ENCODE measurements around the gene PSMB3.
"Not testable (repeated sequence)": the region's sequence is repeated elsewhere in the genome, so short reads cannot be mapped to it uniquely, and the experiment has no call there.

PSMB3 gene

GRCh38 chr17:38749223-38750043, 3.1 kb upstream of the PSMB3 start:
- no peak for DNase-seq (ENCODE audit: low spot score)

DNA sequence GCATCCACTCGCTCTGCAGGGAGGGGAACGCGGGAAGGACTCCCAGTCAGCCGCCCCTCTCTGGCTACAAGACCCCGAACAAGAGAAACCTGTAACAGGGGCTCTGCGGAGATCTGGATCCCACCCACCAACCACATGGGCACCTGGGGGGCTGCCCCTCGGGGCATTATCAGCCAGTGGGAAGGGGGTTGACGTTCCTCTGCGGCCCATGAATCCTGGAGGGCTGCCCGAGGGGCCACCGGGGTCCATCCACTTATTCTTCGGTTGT, 2.6 kb upstream of the PSMB3 start:
- no peak for DNase-seq (ENCODE audit: low spot score)

- DNase-seq (ENCODE audit: low spot score): no peak
Observed at GRCh38 chr17:38750312-38751121, 2.0 kb upstream of the PSMB3 start.

DNA sequence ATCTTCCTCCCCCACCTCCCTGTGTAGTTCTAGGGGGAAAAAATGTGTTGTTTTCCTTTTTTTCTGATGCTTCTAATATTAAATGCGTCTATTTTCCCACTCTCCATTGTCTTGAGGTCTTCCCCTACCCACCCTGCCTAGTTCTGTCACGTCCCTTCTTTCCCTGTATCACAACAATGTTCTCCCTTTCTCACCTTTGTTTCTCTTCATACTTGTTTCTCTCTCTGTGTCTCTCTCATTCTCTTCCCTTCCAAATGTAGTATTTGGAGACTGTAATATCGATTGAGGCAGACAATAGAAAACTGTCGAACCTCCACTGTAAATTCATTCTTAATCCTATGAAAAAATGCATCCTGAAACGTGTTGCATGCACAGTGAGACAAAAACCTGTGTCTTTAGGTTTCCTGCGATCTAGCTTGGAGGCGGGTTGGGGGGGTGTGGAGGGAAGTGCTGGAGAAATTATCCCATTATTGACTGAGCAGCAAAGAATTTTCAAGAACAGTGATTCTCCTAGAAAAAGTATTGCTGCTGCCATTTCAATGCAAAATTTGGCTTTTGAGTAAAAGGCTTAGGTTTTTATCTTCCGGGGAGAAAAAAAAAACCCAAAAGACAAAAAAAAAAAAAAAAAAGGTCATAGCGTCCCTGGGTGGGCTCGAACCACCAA, 1.3 kb upstream of the PSMB3 start:
- no peak for DNase-seq (ENCODE audit: low spot score)

DNA sequence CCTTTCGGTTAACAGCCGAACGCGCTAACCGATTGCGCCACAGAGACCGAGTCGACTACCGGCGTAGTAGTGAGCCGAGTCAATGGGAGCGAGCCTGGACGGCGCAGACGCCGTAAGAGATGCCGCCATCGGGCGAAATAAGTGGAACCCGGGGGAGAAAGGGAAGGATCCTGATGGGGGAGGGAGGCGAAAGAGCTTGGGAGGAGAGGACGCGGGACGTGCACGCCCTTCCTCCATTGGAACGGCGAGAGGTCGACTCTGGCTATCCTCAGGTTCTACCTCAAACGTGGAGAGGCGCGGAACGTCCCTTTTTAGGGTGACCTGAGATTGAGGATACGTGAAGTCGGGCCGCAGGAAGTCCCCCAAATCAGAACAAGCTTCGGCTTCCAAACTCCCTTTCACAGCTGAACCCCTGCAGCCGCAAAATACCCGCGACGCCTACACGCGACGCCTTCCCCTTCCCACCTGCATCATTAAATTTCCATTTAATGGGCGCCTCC, 683 bp upstream of the PSMB3 start:
- DNase-seq (ENCODE audit: low spot score): peak; percentile 86

DNA sequence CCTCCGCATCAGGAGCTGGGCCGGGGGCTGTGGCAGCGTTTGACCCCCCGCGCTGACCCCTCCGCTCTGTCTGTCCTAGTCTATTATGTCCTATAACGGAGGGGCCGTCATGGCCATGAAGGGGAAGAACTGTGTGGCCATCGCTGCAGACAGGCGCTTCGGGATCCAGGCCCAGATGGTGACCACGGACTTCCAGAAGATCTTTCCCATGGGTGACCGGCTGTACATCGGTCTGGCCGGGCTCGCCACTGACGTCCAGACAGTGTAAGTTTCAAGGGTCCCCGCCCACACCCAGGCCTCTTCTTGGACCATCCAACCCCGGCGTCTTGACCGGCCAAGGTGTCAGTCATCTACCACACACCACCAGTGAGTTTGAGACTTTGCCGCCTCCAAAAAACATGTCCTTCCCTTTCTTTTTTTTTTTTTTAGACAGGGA, 548 bp downstream of the PSMB3 start:
- no peak for DNase-seq (ENCODE audit: low spot score)

GRCh38 chr17:38761612-38762011, 9.1 kb downstream of the PSMB3 start:
- peak; percentile 79 for DNase-seq (ENCODE audit: low spot score)

- no peak for DNase-seq (ENCODE audit: low spot score)
Observed at GRCh38 chr17:38762231-38762630, 9.7 kb downstream of the PSMB3 start.

DNA sequence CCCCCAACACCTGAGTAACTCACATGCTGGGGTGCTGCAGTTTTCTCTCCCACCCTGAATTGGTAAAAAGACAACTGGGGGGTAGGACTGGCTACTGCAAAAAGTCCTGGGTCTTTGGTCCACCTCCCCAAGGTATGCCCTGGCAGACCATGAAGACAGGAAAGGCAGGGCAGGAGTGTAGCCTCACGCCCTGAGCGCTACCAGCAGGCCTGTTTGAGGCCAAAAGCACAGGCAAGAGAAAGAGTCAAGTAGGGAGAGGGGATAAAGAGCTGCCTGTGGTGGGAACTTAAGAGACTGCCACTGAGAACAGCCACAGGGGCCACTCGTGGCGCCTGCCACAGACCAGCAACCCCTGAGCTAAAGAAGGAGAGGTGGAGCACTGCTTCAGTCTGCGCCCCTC, 13.8 kb downstream of the PSMB3 start:
- no peak for DNase-seq (ENCODE audit: low spot score)

DNA sequence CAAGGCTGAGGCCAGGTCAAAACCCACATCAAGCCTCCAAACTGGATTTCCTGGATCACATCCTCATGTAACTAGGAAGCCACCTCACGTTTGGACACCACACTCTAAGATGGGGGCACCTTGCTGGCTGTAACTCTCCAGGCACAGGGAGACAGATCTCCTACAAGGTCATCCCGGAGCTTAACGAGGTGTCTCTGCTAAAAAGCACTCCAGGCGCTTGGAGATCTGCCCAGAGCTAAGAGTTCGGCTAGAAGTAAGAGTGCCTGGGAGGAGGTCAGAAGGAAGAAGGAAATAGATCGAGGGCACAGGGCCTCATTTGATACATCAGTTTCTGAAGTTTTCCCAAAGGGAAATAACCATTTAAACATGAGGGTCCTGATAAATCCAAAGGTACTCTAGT, 15.9 kb downstream of the PSMB3 start:
- DNase-seq (ENCODE audit: low spot score): no peak

GRCh38 chr17:38773258-38773657, 20.7 kb downstream of the PSMB3 start:
- no peak for DNase-seq (ENCODE audit: low spot score)

GRCh38 chr17:38777641-38778250, 25.2 kb downstream of the PSMB3 start:
- DNase-seq (ENCODE audit: low spot score): peak; percentile 82

- no peak for DNase-seq (ENCODE audit: low spot score)
Observed at GRCh38 chr17:38779965-38780752, 27.6 kb downstream of the PSMB3 start.

- DNase-seq (ENCODE audit: low spot score): no peak
Observed at GRCh38 chr17:38783227-38783626, 30.7 kb downstream of the PSMB3 start.

DNA sequence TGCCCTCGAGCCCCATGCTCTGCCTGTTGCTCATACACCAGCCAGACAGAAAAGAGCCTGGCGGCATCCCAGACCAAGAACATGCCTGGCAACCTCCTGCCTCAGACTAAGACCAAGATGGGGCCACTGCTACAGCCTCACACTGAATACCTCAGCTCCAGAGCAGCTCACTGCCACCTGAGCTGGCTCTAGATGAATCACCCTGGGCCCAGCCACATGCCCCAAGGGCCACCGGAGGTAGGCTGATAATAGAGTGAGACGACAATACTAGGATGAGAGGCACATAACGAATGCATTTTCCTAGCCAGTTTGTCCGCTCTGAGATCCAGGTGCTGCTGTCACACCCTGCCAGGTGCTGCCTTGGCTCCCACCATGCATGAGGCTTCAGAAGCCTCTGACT, 33.8 kb downstream of the PSMB3 start:
- no peak for DNase-seq (ENCODE audit: low spot score)

DNA sequence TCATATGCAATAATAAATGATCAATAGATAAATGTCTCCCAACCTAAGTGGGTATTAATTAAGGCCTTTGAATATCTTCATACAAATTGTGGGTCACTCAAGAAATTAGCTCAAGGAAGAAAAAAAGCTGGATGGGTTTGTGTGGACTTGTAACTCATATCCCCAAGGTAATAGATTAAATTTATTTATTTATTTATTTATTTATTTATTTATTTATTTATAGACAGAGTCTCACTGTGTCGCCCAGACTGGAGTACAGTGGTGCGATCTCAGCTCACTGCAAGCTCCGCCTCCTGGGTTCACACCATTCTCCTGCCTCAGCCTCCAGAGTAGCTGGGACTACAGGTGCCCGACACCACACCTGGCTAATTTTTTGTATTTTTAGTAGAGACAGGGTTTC, 35.5 kb downstream of the PSMB3 start:
- not testable (repeated sequence) for DNase-seq (ENCODE audit: low spot score)

- DNase-seq (ENCODE audit: low spot score): no peak
Observed at GRCh38 chr17:38789185-38789584, 36.6 kb downstream of the PSMB3 start.

DNA sequence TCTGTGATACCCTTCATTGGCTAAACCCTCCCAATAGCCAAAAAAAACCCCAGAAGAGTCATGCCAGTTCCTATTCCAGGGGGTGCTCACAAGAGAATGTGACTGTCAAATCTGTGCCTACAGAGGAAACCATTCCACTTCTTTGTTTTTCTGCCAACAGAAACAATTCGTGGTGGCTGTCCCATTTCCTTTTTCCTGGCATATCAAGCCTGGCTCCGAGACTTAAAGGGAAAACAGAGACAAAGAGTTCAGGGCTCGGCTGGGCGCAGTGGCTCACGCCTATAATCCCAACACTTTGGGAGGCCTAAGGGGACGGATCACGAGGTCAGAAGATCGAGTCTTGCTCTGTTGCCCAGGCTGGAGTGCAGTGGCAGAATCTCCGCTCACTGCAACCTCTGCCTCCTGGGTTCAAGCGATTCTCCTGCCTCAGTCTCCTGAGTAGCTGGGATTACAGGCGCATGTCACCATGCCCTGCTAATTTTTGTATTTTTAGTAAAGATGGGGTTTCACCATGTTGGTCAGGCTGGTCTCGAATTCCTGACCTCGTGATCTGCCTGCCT, 37.7 kb downstream of the PSMB3 start:
- not testable (repeated sequence) for DNase-seq (ENCODE audit: low spot score)

DNA sequence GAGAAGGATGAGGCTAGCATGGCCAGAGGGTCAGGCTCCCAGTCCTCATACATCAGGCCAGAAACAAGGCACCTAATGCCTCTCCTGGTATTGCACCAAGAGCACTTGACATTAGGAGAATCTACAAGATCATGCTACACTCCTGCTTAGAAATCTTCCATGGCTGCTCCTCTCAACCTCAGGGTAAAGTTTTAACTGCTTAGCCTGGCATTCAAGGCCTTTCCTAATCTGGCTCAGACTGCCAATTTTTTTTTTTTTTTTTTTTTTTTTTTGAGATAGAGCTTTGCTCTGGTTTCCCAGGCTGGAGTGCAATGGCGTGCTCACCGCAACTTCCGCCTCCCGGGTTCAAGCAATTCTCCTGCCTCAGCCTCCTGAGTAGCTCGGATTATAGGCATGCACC, 38.6 kb downstream of the PSMB3 start:
- peak; percentile 17 for DNase-seq (ENCODE audit: low spot score)

DNA sequence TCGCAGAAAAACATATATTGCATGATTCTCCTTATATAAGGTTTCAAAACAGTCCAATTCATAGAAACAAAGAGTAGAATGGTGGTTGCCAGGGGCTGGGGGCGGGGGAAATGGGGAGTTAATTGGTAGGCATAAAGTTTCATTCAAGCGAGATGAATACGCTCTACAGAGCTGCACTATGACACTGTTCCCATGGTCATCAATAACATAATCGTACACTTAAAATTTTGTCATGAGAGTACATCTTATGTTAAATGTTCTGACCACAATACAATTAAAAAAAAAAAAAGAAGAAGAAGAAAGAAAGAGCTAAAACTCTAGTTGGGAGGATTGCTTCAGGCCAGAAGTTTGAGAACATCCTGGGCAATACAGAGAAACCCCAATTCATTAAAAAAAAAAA, 41.7 kb downstream of the PSMB3 start:
- DNase-seq (ENCODE audit: low spot score): no peak

- DNase-seq (ENCODE audit: low spot score): no peak
Observed at GRCh38 chr17:38796451-38797157, 44.1 kb downstream of the PSMB3 start.

Data from D341Med (cell line).